Neural crest cell (in vitro differentiated cells): ENCODE data around the gene GPR68. TPM values are rescaled to one million over a fixed set of nuclear protein-coding genes. Genes with fewer than 3 reads are reported as not detected.
"Not testable (repeated sequence)": the region's sequence is repeated elsewhere in the genome, so short reads cannot be mapped to it uniquely, and the experiment has no call there.

ENCODE experiments used
- DNase-seq: peaks from one replicate; pipeline ENCODE4 v3.0.0; 2021; ENCODE audit warnings: low read depth, mixed read lengths, low spot score
- H3K27ac Mint-ChIP-seq: one replicate; pipeline ENCODE4 v1.8.0; 2021; ENCODE audit warnings: mild to moderate bottlenecking, mixed read lengths; ENCODE audit not compliant: unreplicated experiment
- H3K27me3 Mint-ChIP-seq: 2 replicates; pipeline ENCODE4 v1.8.0; 2021; ENCODE audit warnings: low read depth, mild to moderate bottlenecking, mixed read lengths
- H3K36me3 Mint-ChIP-seq: 2 replicates; pipeline ENCODE4 v1.8.0; 2021; ENCODE audit warnings: low read depth, mild to moderate bottlenecking, mixed read lengths
- H3K4me1 Mint-ChIP-seq: 2 replicates; pipeline ENCODE4 v1.8.0; 2021; ENCODE audit warnings: mixed read lengths
- H3K4me3 Mint-ChIP-seq: one replicate; pipeline ENCODE4 v1.8.0; 2021; ENCODE audit warnings: mild to moderate bottlenecking, mixed read lengths
- H3K9me3 Mint-ChIP-seq: 2 replicates; pipeline ENCODE4 v1.8.0; 2021; ENCODE audit warnings: mixed read lengths
- total RNA-seq: library from RNA; stranded (reverse); gene quantifications from 2 replicates; pipeline ENCODE4 v1.2.1, GENCODE V29; 2021
- TF ChIP-seq, protein P1 (sequence below): fragments of 200-600 bp; sonication (generic); conservative IDR thresholded peaks from 2 replicates; pipeline ENCODE4 v1.5.0; 2021; ENCODE audit warnings: antibody characterized with exemption, mild to moderate bottlenecking

The GPR68 gene
- total RNA-seq, 1 donor from 2014 or later: 0.14 TPM

DNA sequence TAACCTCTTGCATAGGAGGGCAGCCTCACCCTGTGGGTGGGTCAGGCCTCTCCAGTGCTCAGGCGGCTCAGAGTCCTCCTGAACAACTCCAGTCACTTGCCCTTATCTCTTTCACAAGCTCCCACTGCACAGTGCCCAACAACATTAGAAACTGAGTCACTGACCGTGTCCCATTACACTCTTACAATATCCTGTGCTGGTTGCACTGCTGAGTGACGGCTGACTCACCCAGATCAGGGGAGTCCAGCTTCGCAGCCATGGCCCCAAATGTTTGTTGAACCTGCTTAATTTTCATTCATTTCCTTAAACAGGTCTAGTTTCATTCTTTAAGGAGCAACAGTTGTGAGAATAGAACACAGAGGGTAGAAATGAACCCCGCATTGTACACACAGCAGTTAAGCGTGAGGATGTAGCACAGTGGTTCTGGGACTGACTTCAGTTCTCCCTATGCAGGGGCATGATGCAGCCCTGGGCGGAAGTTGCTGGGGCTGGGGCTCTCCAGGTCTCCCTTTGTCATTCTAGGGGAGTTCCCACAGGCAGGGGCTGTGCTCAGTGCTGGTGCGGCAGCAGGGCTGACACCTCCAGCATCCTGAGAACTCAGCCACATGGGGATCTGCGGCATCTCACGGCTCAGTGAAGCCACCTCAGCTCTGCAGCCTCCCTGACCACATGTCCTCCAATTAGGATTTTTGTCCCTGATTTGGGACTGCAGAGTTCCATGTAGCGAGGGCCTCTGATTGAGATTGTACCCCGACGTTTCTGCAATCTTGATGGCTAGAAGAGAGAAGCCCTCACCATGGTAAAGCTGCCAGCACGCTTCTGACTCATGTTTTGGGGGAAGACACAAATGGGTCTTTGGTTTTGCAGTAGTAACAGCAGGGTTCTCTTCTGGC lies 16.1 kb downstream of the GPR68 start:
- Mint-ChIP-seq H3K27ac (peak overlapping the region; percentile 3), H3K27me3 (no peaks in the 10 kb centered on the region), H3K36me3 (peaks cover 5% of the 10 kb centered on the region), H3K4me1 (no peaks in the 10 kb centered on the region), H3K9me3 (no peaks in the 10 kb centered on the region), H3K4me3 (no peak overlapping the region)
- DNase-seq: no peak
- TF ChIP-seq, protein P1, sequence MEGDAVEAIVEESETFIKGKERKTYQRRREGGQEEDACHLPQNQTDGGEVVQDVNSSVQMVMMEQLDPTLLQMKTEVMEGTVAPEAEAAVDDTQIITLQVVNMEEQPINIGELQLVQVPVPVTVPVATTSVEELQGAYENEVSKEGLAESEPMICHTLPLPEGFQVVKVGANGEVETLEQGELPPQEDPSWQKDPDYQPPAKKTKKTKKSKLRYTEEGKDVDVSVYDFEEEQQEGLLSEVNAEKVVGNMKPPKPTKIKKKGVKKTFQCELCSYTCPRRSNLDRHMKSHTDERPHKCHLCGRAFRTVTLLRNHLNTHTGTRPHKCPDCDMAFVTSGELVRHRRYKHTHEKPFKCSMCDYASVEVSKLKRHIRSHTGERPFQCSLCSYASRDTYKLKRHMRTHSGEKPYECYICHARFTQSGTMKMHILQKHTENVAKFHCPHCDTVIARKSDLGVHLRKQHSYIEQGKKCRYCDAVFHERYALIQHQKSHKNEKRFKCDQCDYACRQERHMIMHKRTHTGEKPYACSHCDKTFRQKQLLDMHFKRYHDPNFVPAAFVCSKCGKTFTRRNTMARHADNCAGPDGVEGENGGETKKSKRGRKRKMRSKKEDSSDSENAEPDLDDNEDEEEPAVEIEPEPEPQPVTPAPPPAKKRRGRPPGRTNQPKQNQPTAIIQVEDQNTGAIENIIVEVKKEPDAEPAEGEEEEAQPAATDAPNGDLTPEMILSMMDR: no peak

DNA sequence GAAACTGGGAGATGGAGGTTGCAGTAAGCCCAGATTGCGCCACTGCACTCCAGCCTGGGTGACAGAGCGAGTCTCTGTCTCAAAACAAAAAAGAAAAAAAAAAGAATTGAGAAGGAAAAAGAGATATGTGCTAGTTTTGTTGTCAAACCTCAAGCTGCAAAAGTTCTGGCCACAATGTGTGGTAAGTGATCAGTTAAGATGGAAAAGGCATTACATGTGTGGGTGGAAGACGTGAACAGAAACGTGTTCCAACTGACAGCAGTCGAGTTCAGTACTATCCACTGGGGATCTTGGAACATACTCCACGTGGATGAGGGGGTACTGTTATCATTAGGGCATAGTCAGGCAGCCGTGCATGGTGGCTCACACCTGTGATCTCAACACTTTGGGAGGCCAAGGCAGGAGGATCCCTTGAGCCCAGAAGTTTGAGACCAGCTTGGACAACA lies 17.3 kb downstream of the GPR68 start:
- peaks cover 5% of the 10 kb centered on the region for H3K36me3 Mint-ChIP-seq
- H3K27ac Mint-ChIP-seq: no peak overlapping the region
- TF ChIP-seq, protein P1: no peak
- H3K27me3 Mint-ChIP-seq: no peaks in the 10 kb centered on the region
- no peaks in the 10 kb centered on the region for H3K9me3 Mint-ChIP-seq
- H3K4me1 Mint-ChIP-seq: peaks cover 2% of the 10 kb centered on the region
- no peak overlapping the region for H3K4me3 Mint-ChIP-seq
- DNase-seq: no peak

DNA sequence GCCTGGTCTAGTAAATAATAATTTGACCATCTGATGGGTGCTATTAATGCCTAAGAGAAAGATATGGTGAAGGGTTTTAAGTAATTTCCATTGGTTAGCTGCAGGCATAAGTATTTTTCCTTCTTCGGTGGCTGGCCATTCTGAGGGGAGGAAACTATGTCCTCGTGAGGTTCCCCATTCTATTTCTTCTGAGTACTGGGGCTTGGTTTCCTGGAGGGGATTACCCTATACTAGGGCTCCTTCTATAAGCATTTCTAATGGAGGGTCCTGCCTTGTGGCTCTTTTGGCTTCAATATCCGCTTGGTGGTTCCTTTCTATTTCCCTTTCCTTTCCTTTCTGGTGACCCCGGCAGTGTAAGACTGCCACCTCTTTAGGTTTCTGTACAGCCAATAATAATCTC lies 18.1 kb downstream of the GPR68 start:
- DNase-seq, H3K27me3 Mint-ChIP-seq, H3K4me3 Mint-ChIP-seq, H3K36me3 Mint-ChIP-seq, H3K27ac Mint-ChIP-seq, H3K9me3 Mint-ChIP-seq, H3K4me1 Mint-ChIP-seq: not testable (repeated sequence)

DNA sequence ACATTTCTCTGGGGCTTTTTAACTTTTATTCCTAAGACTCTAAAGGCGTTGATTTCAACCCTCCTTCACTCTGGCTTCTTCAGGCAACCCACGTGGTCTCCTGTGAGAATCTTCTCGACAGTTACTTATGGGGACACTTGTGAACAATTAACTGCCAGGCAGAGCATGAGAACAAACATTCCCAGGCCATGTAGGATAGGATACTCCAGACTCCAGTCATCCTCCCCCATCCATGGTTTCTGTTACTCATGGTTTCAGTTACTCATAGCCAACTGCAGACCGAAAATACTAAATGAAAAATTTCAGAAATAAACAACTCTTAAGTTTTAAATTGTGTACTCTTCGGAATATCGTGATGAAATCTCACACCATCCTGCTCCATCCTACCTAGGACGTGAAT lies 19.5 kb downstream of the GPR68 start:
- H3K27me3 Mint-ChIP-seq: no peaks in the 10 kb centered on the region
- TF ChIP-seq, protein P1: no peak
- H3K9me3 Mint-ChIP-seq: peaks cover 3% of the 10 kb centered on the region
- H3K4me1 Mint-ChIP-seq: peaks cover 4% of the 10 kb centered on the region
- no peak overlapping the region for H3K27ac Mint-ChIP-seq
- H3K36me3 Mint-ChIP-seq: peaks cover 6% of the 10 kb centered on the region
- no peak for DNase-seq
- no peak overlapping the region for H3K4me3 Mint-ChIP-seq

DNA sequence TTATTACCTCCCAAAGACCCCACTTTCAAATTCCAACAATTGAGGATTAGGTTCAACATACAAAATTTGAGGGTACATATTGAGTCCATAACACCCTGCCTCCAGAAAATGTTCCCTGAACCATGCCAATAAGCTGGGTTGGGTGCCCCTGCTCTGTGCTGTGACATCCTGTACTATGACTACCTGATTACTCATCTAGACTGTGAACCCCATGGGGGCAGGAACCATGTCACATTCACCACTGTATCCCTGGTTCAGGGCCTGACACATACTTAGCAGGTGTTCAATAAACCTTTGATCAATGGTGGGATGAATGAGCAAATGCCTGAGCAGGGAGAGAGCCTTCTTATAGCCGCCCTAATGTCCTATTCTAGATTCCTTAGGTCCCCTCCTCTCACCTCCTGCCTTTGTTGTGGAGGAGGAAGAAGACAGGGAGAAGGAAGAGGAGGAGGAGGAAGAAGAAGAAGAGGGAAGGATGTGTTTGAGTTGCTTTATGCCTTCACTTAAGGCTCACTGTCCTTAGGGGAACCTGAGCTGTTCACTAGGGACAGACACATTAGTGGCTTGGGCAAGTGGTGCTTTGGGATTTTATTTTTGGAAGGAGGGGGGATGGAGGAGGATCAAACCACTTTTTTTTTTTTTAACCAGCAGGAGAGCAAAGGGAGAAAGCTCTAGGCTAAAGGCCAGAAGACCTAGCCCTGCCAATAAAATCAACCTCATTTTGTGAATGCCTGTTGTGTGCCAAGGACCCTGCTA lies 21.3 kb downstream of the GPR68 start:
- peaks cover 9% of the 10 kb centered on the region for H3K4me1 Mint-ChIP-seq
- DNase-seq: no peak
- TF ChIP-seq, protein P1: no peak
- H3K27ac Mint-ChIP-seq: no peak overlapping the region
- peaks cover 4% of the 10 kb centered on the region for H3K36me3 Mint-ChIP-seq
- no peak overlapping the region for H3K4me3 Mint-ChIP-seq
- peaks cover 3% of the 10 kb centered on the region for H3K9me3 Mint-ChIP-seq
- no peaks in the 10 kb centered on the region for H3K27me3 Mint-ChIP-seq
